AG04449 (cell line): Measurements from ENCODE around the gene ACTN2.

Experiments
- CTCF ChIA-PET: fragments of 350-600 bp; formaldehyde crosslinking; extraction: SDS; loops from one replicate; lab custom pipeline; 2021; ENCODE audit warnings: antibody characterized with exemption; lab: Yijun Ruan, JAX
- POLR2A ChIA-PET: fragments of 400-600, 350-600 bp; formaldehyde crosslinking; extraction: SDS; loops from one replicate; lab custom pipeline; 2020; ENCODE audit warnings: antibody characterized with exemption, inconsistent platforms; lab: Yijun Ruan, JAX
- DNase-seq: peaks from one replicate; pipeline ENCODE4 v3.0.0-alpha.2; 2010; ENCODE audit warnings: low read depth, low spot score
- H3K4me3 ChIP-seq: 2 replicates; pipeline ENCODE4 v1.5.1; 2011; ENCODE audit warnings: low read depth, mild to moderate bottlenecking, control low read depth, low read length
- CTCF ChIP-seq: IDR thresholded peaks from one replicate; pipeline ENCODE4 v1.5.1; 2011; ENCODE audit warnings: mild to moderate bottlenecking, moderate library complexity, low read length, control low read depth, inconsistent platforms; ENCODE audit not compliant: insufficient read depth; ENCODE audit errors: missing control alignments

The ACTN2 gene

GRCh38 chr1:236802264-236802663 is 116.0 kb downstream of the ACTN2 start:
- no peak for DNase-seq
- CTCF ChIA-PET = interaction anchor here (1.3 kb wide), 1 partner anchor 11 kb away, joined by 3 read pairs; no protein-coding TSS in a partner anchor
- TF ChIP-seq CTCF = no peak
- no peak overlapping the region for H3K4me3 ChIP-seq
- POLR2A ChIA-PET = no interaction called here

- ChIA-PET POLR2A (no interaction called here), CTCF (no interaction called here)
- no peak for DNase-seq
- no peak for TF ChIP-seq CTCF
- no peak overlapping the region for H3K4me3 ChIP-seq
Measured at GRCh38 chr1:236806634-236807033, 120.3 kb downstream of the ACTN2 start.

- no peak for DNase-seq
- TF ChIP-seq CTCF = no peak
- CTCF ChIA-PET = interaction anchor here (1.5 kb wide), 1 partner anchor 8 kb away, joined by 5 read pairs; no protein-coding TSS in a partner anchor
- no peak overlapping the region for H3K4me3 ChIP-seq
- POLR2A ChIA-PET = no interaction called here
Measured at GRCh38 chr1:236808005-236808404, 121.7 kb downstream of the ACTN2 start.

- TF ChIP-seq CTCF = no peak
- DNase-seq = no peak
- CTCF ChIA-PET = interaction anchor here (1.5 kb wide), 1 partner anchor 8 kb away, joined by 5 read pairs; no protein-coding TSS in a partner anchor
- no peak overlapping the region for H3K4me3 ChIP-seq
- POLR2A ChIA-PET = interaction anchor here (0.7 kb wide), 1 partner anchor 1206 kb away, joined by 3 read pairs; no protein-coding TSS in a partner anchor
Measured at GRCh38 chr1:236808564-236809130, 122.3 kb downstream of the ACTN2 start.

GRCh38 chr1:236809148-236809547 is 122.8 kb downstream of the ACTN2 start:
- CTCF ChIA-PET = interaction anchor here (1.5 kb wide), 1 partner anchor 9 kb away, joined by 5 read pairs; no protein-coding TSS in a partner anchor
- no peak for TF ChIP-seq CTCF
- no peak for DNase-seq
- POLR2A ChIA-PET = interaction anchor here (0.7 kb wide), 1 partner anchor 1206 kb away, joined by 3 read pairs; no protein-coding TSS in a partner anchor
- H3K4me3 ChIP-seq = no peak overlapping the region

GRCh38 chr1:236810018-236810417 is 123.7 kb downstream of the ACTN2 start:
- DNase-seq = no peak
- no peak overlapping the region for H3K4me3 ChIP-seq
- POLR2A ChIA-PET = interaction anchor here (1.6 kb wide), 1 partner anchor 15 kb away, joined by 4 read pairs; the partner anchor contains the start of gene MTR
- CTCF ChIA-PET = interaction anchor here (1.4 kb wide), 1 partner anchor 51 kb away, joined by 4 read pairs; no protein-coding TSS in a partner anchor
- TF ChIP-seq CTCF = no peak
